RWPE1 (cell line): Measurements from ENCODE around the gene RHBDF2.
"Not testable (repeated sequence)": the region's sequence is repeated elsewhere in the genome, so short reads cannot be mapped to it uniquely, and the experiment has no call there.

Experiments used
- CTCF ChIA-PET: fragments of 350-600 bp; sonication (Branson Sonifier 250); formaldehyde crosslinking; extraction: SDS; loops from one replicate; lab custom pipeline; 2021; lab: Yijun Ruan, JAX
- POLR2A ChIA-PET: fragments of 400-600 bp; formaldehyde crosslinking; extraction: SDS; loops from one replicate; lab custom pipeline; 2020; ENCODE audit warnings: antibody characterized with exemption; ENCODE audit not compliant: low non-redundant PET; lab: Yijun Ruan, JAX
- DNase-seq: peaks from one replicate; pipeline ENCODE4 v3.0.0; 2012; ENCODE audit warnings: low spot score
- H3K27ac ChIP-seq: fragments of 450-650 bp; 2 replicates; pipeline ENCODE4 v1.5.1; 2017
- CTCF ChIP-seq: fragments of 450-650 bp; conservative IDR thresholded peaks from 2 replicates; pipeline ENCODE4 v1.5.1; 2017; ENCODE audit warnings: low read depth, mild to moderate bottlenecking

The RHBDF2 gene

DNA sequence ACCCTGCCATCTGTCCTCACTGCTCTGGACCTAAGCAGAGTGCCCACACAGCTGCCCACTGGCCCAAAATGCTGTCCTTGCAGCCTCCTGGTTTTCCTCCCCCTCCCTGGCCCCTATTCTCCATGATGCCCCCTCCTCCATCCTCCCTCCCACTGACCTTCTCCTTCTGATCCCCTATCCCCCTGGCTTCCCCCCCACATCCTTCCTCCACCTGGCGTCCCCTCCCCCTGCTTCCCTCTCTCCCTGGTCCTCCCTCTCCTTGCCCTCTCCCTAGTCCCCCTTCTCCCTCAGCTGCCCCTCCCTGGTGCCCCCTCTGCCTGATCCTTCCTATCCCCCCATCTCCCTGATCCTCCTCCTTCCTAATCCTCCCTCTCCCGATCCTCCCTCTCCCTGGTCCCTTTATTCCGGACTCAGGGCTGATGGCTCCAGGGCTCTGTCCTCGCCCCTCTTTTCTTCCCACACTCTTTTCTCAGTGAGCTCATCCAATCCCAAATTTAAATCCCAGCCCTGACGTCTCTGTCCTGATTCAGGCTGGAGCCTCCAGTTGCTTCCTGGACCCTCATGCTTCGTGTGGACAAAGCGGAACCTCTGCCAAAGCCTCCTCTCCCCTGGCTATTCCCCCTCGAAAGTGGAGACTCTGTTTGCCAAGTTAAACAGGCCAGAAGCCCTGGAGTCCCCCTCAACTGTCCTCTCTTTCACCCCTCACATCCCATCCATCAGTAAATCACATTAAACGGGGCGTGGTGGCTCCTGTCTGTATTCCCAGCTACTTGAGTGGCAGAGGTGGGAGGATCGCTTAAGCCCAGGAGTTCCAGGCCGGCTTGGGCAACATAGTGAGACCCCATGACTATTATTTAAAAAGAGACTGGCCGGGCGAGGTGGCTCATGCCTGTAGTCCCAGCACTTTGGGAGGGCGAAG, 18.1 kb upstream of the RHBDF2 start:
- DNase-seq, result no peak
- H3K27ac ChIP-seq, result no peak overlapping the region
- ChIA-PET POLR2A (no interaction called here), CTCF (interaction anchor here (0.7 kb wide), 1 partner anchor 36 kb away, joined by 7 read pairs; no protein-coding TSS in a partner anchor)
- no peak for TF ChIP-seq CTCF

DNA sequence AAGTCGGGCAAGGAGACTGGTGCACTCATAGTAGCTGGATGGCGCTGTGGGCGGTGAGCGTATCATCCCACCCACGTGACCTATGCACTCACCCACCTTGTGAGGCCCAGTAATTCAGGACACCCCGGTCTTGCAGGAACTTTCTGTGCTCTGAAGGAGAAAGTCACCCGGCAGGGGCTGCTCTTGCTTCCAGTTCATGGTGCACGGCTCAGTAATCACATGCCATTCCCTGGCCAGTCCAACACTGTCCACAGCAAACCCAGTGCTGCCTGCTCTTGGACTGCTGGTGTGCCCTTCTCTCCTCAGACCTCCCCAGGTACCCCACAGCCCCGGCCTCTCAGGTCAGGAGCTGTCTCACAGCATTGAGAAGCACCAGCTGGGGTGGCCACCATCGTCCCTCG, 16.4 kb upstream of the RHBDF2 start:
- CTCF ChIA-PET, result no interaction called here

DNA sequence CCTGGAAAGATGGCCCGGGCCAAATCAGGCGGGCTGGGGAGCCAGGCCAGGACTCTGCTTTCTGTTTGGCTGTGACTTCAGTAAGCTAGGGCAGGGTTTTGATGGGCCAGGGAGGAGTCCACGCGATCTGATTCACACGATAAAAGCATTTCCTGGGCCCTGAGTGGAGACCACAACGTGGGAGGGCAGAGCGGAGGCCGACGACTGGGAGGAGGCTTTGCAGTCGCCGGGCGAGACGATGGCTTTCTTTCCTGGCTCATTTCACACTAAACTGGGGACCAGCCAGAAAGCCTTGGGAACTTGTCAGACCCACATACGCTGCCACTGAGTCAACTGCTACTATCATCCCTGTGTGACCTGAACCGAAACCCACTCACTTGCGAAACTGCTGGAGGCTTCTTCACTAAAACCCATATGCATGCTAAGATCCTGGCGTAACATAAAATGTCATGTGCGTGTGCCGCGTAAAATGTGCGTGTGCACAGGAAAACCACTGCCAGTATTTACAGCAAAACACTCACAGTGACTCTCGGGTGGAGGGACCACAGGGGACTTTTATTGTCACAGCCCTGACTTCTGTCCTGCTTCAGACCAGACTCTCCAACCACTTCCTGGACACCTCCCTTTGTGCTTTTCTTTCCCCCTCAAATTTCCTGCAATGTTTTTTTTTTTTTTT, 14.2 kb upstream of the RHBDF2 start:
- H3K27ac ChIP-seq, result peak overlapping the region; percentile 15; the same call in 1 of the 2 replicates
- TF ChIP-seq CTCF, result no peak
- ChIA-PET CTCF (no interaction called here), POLR2A (no interaction called here)
- DNase-seq, result no peak

More for the DNA sequence above, 16.4 kb upstream of the RHBDF2 start:
- H3K27ac ChIP-seq, result no peak overlapping the region
- POLR2A ChIA-PET, result interaction anchor here (0.7 kb wide), 1 partner anchor 140 kb away, joined by 3 read pairs; no protein-coding TSS in a partner anchor
- DNase-seq, result no peak
- TF ChIP-seq CTCF, result no peak

DNA sequence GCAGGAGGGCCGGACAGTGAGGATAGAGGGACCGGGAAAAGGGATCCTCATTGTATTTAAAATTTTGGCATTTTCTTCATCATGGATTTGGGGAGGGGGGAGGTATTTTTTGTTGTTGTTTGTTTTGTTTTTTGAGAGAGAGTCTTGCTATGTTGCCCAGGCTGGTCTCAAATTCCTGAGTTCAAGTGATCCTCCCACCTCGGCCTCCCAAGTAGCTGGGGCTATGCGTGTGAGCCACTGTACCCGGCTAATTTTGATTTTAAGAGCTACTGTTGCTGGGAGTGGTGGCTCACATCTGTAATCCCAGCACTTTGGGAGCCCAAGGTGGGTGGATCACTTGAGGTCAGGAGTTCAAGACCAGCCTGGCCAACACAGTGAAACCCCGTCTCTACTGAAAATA, 13.1 kb upstream of the RHBDF2 start:
- H3K27ac ChIP-seq, POLR2A ChIA-PET, DNase-seq: not testable (repeated sequence)
- CTCF ChIA-PET, result interaction anchor here (1.2 kb wide), 1 partner anchor 72 kb away, joined by 4 read pairs; the partner anchor contains the start of gene ST6GALNAC2

GRCh38 chr17:76513306-76513692, 12.1 kb upstream of the RHBDF2 start:
- TF ChIP-seq CTCF, result no peak
- no peak for DNase-seq
- no peak overlapping the region for H3K27ac ChIP-seq
- ChIA-PET CTCF (interaction anchor here (0.7 to 1.2 kb wide), 2 partner anchors 55 to 121 kb away, joined by 3 read pairs; no protein-coding TSS in a partner anchor), POLR2A (no interaction called here)

- POLR2A ChIA-PET, result no interaction called here
- no peak for TF ChIP-seq CTCF
- no peak overlapping the region for H3K27ac ChIP-seq
- DNase-seq, result no peak
- CTCF ChIA-PET, result interaction anchor here (0.6 to 1.2 kb wide), 3 partner anchors 10 to 54 kb away, joined by 3 read pairs; no protein-coding TSS in a partner anchor
These were observed 11.4 kb upstream of the RHBDF2 start for GRCh38 chr17:76512366-76513305.
